Measurements from ENCODE around the gene GATAD2B. TPM values are rescaled to one million over a fixed set of nuclear protein-coding genes. Genes with fewer than 3 reads are reported as not detected.

GATAD2B gene
- total and polyA plus RNA-seq, 7 donors, result 1.8 to 37.4 (median 16.4) TPM

GRCh38 chr1:153962088-153963029 is 39.6 kb upstream of the GATAD2B start:
- 50 to 56% methylated on average over 16 of the region's 16 CpGs for WGBS, 2 donors
- peak; percentile 77 for DNase-seq
- H3K27ac ChIP-seq, result peak overlapping the region; percentile 95 to 98 (median 96)
- peaks cover 0 to 64% (median 51%) of the 10 kb centered on the region in 4 donors for H3K4me1 ChIP-seq
- H3K27me3 ChIP-seq, result no peaks in the 10 kb centered on the region
- H3K4me3 ChIP-seq, result peak overlapping the region; percentile 62 to 84 (median 80)
- H3K9me3 ChIP-seq, result no peaks in the 10 kb centered on the region
- TF ChIP-seq EP300 (IDR thresholded peaks at IDR 0.05) (no peak), POLR2AphosphoS5 (IDR thresholded peaks at IDR 0.05) (no peak), POLR2A (IDR thresholded peaks at IDR 0.05) (no peak), CTCF (IDR thresholded peaks at IDR 0.05) (no peak)
- intact Hi-C loops (cut with DNase I), result no loop called here
- H3K36me3 ChIP-seq, result peaks cover 0 to 21% (median 6%) of the 10 kb centered on the region in 4 donors

GRCh38 chr1:153961421-153961820 is 38.6 kb upstream of the GATAD2B start:
- no peak for DNase-seq
- 84 to 91% methylated on average over 4 of the region's 4 CpGs for WGBS, 2 donors
- intact Hi-C loops (cut with DNase I), result no loop called here
- peaks cover 0 to 68% (median 56%) of the 10 kb centered on the region in 4 donors for H3K4me1 ChIP-seq
- peaks cover 0 to 21% (median 6%) of the 10 kb centered on the region in 4 donors for H3K36me3 ChIP-seq
- H3K4me3 ChIP-seq, result no peak overlapping the region
- H3K27ac ChIP-seq, result peak overlapping the region; percentile 95 to 98 (median 96)
- no peaks in the 10 kb centered on the region for H3K27me3 ChIP-seq
- no peak for TF ChIP-seq CTCF (IDR thresholded peaks at IDR 0.05)
- no peak for TF ChIP-seq EP300 (IDR thresholded peaks at IDR 0.05)
- TF ChIP-seq POLR2AphosphoS5 (IDR thresholded peaks at IDR 0.05), result no peak
- TF ChIP-seq POLR2A (IDR thresholded peaks at IDR 0.05), result no peak
- no peaks in the 10 kb centered on the region for H3K9me3 ChIP-seq

GRCh38 chr1:153960206-153960605 is 37.4 kb upstream of the GATAD2B start:
- H3K4me1 ChIP-seq, result peaks cover 0 to 69% (median 60%) of the 10 kb centered on the region in 4 donors
- H3K4me3 ChIP-seq, result no peak overlapping the region
- TF ChIP-seq EP300 (IDR thresholded peaks at IDR 0.05) (no peak), POLR2AphosphoS5 (IDR thresholded peaks at IDR 0.05) (no peak), CTCF (IDR thresholded peaks at IDR 0.05) (no peak), POLR2A (IDR thresholded peaks at IDR 0.05) (no peak)
- no peaks in the 10 kb centered on the region for H3K9me3 ChIP-seq
- H3K27ac ChIP-seq, result peak overlapping the region in 3 of 4 donors; percentile 93 to 98 (median 98)
- intact Hi-C loops (cut with DNase I), result no loop called here
- H3K27me3 ChIP-seq, result no peaks in the 10 kb centered on the region
- no peak for DNase-seq
- peaks cover 0 to 21% (median 6%) of the 10 kb centered on the region in 4 donors for H3K36me3 ChIP-seq
- 94 to 97% methylated on average over 11 of the region's 11 CpGs for WGBS, 2 donors

GRCh38 chr1:153959454-153959853 is 36.7 kb upstream of the GATAD2B start:
- H3K4me1 ChIP-seq, result peaks cover 0 to 64% (median 56%) of the 10 kb centered on the region in 4 donors
- intact Hi-C loops (cut with DNase I), result loop anchor here (5.0 kb wide), 1 partner anchor 37 kb away; the partner anchor contains the start of gene GATAD2B

More at GRCh38 chr1:153959454-153959853, 36.7 kb upstream of the GATAD2B start:
- Histone ChIP-seq H3K9me3 (no peaks in the 10 kb centered on the region), H3K36me3 (peaks cover 0 to 26% (median 7%) of the 10 kb centered on the region in 4 donors), H3K27ac (peak overlapping the region; percentile 93 to 98 (median 97)), H3K27me3 (no peaks in the 10 kb centered on the region), H3K4me3 (peak overlapping the region in 1 of 4 donors; percentile 77)
- no peak for DNase-seq
- no peak for TF ChIP-seq EP300 (IDR thresholded peaks at IDR 0.05)
- no peak for TF ChIP-seq CTCF (IDR thresholded peaks at IDR 0.05)
- TF ChIP-seq POLR2AphosphoS5 (IDR thresholded peaks at IDR 0.05), result no peak
- no peak for TF ChIP-seq POLR2A (IDR thresholded peaks at IDR 0.05)
- 67 to 91% methylated on average over 3 of the region's 3 CpGs for WGBS, 2 donors
